Neural progenitor cell (in vitro differentiated cells): ENCODE data around the gene BMPR1A. TPM values are rescaled to one million over a fixed set of nuclear protein-coding genes. Genes with fewer than 3 reads are reported as not detected.

Source experiments
- DNase-seq: peaks from one replicate; pipeline ENCODE4 v3.0.0-alpha.2; 2016; ENCODE audit warnings: low spot score
- H2AFZ ChIP-seq: fragments of 200-600 bp; sonication (generic); replicated peaks from 2 replicates; pipeline ENCODE4 v1.6.1; 2016; ENCODE audit warnings: antibody characterized with exemption
- H3F3A ChIP-seq: fragments of 200-600 bp; sonication (generic); 2 replicates; pipeline ENCODE4 v1.6.1; 2016; ENCODE audit warnings: antibody characterized with exemption, low read depth
- H3K27ac ChIP-seq: fragments of 200-600 bp; sonication (generic); 2 replicates; pipeline ENCODE4 v1.5.1; 2016; ENCODE audit warnings: mild to moderate bottlenecking
- H3K27me3 ChIP-seq: fragments of 200-600 bp; sonication (generic); 2 replicates; pipeline ENCODE4 v1.6.1; 2016; ENCODE audit warnings: mild to moderate bottlenecking, moderate library complexity
- H3K36me3 ChIP-seq: fragments of 200-600 bp; sonication (generic); 2 replicates; pipeline ENCODE4 v1.5.1; 2016
- H3K4me1 ChIP-seq: fragments of 200-600 bp; sonication (generic); 2 replicates; pipeline ENCODE4 v1.6.1; 2016; ENCODE audit warnings: mixed run types
- H3K4me2 ChIP-seq: fragments of 200-600 bp; sonication (generic); 2 replicates; pipeline ENCODE4 v1.6.1; 2016
- H3K4me3 ChIP-seq: fragments of 200-600 bp; sonication (generic); 2 replicates; pipeline ENCODE4 v1.5.1; 2016
- H3K79me2 ChIP-seq: fragments of 200-600 bp; sonication (generic); 2 replicates; pipeline ENCODE4 v1.6.1; 2016; ENCODE audit warnings: low read depth
- H3K9ac ChIP-seq: fragments of 200-600 bp; sonication (generic); 2 replicates; pipeline ENCODE4 v1.6.1; 2016
- H3K9me3 ChIP-seq: fragments of 200-600 bp; sonication (generic); 2 replicates; pipeline ENCODE4 v1.5.1; 2016; ENCODE audit warnings: low read depth
- H4K20me1 ChIP-seq: fragments of 200-600 bp; sonication (generic); 2 replicates; pipeline ENCODE4 v1.6.1; 2016; ENCODE audit warnings: low read depth
- H3K27ac Mint-ChIP-seq: 3 replicates; pipeline ENCODE4 v1.8.0; 2021; ENCODE audit warnings: mixed read lengths
- H3K27me3 Mint-ChIP-seq: 2 replicates; pipeline ENCODE4 v1.8.0; 2022; ENCODE audit warnings: low read depth, mild to moderate bottlenecking, inconsistent platforms, moderate library complexity, mixed read lengths; ENCODE audit not compliant: insufficient read depth
- H3K36me3 Mint-ChIP-seq: 3 replicates; pipeline ENCODE4 v1.8.0; 2021; ENCODE audit warnings: mixed read lengths
- H3K4me1 Mint-ChIP-seq: 3 replicates; pipeline ENCODE4 v1.8.0; 2021; ENCODE audit warnings: mixed read lengths
- H3K4me3 Mint-ChIP-seq: 3 replicates; pipeline ENCODE4 v1.8.0; 2021; ENCODE audit warnings: mild to moderate bottlenecking, moderate library complexity, mixed read lengths
- H3K9me3 Mint-ChIP-seq: 3 replicates; pipeline ENCODE4 v1.8.0; 2020; ENCODE audit warnings: mixed read lengths
- CTCF ChIP-seq: fragments of 200-600 bp; sonication (generic); IDR thresholded peaks from 2 replicates; pipeline ENCODE4 v1.5.1; 2017; ENCODE audit warnings: antibody characterized with exemption, mild to moderate bottlenecking
- EZH2 ChIP-seq: fragments of 200-600 bp; sonication (generic); IDR thresholded peaks from 2 replicates; pipeline ENCODE4 v1.6.1; 2017; ENCODE audit warnings: antibody characterized with exemption, mild to moderate bottlenecking, moderate library complexity
- EZH2phosphoT487 ChIP-seq: fragments of 200-600 bp; sonication (generic); IDR thresholded peaks from 2 replicates; pipeline ENCODE4 v1.6.1; 2017; ENCODE audit warnings: antibody characterized with exemption
- total RNA-seq: library from RNA; depleted of rRNA; stranded (reverse); fragments of >200 nt; gene quantifications from 2 replicates; pipeline ENCODE4 v1.2.3, GENCODE V29; 2015; ENCODE audit warnings: low replicate concordance

BMPR1A gene
- total RNA-seq, 1 donor from 2014 or later: 76.2 TPM

DNA sequence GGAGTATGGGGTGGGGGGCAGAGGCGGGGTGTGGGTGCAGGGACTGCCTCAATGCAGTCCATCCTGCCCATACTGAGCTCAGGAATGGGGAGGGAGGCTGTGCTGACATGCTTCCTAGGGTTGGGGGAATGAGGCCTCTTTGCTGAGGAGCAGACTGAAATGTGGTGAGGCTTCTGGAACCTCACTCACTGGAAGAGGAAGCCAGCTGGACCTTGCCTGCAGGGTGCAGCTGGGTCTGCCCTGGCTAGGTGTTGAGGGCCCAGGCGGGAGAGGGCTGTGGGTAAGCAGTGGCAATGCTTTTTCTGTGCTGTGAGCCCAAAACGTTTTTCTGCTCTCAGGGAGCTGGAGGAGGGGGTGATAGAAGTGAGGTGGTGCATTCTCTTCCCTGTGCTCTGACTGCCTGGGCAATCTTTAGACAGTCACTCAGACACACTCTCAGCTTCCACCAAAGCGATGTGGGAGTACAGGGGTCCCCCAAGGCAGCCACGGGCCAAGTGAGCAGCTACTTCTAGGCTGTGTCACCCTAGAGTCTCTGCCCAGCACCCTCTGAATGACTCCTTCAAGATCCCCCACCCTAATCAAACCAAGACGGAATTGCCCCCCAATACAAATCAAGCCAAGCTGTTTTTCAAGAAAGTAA is 41.1 kb upstream of the BMPR1A start:
- Histone ChIP-seq H4K20me1 (no peaks in the 10 kb centered on the region), H3K9ac (no peak overlapping the region), H3K4me1 (peaks cover 7% of the 10 kb centered on the region), H3K27ac (no peak overlapping the region), H3F3A (peaks cover 21% of the 10 kb centered on the region), H3K36me3 (no peaks in the 10 kb centered on the region), H3K4me3 (no peak overlapping the region), H3K4me2 (no peak overlapping the region), H2AFZ (no peak overlapping the region), H3K27me3 (peaks cover 5% of the 10 kb centered on the region), H3K79me2 (no peaks in the 10 kb centered on the region), H3K9me3 (no peaks in the 10 kb centered on the region)
- peaks cover 8% of the 10 kb centered on the region for H3K27me3 Mint-ChIP-seq
- TF ChIP-seq EZH2 (no peak), EZH2phosphoT487 (no peak), CTCF (no peak)
- H3K9me3 Mint-ChIP-seq: no peaks in the 10 kb centered on the region
- H3K27ac Mint-ChIP-seq: no peak overlapping the region
- H3K36me3 Mint-ChIP-seq: no peaks in the 10 kb centered on the region
- DNase-seq: no peak
- peaks cover 14% of the 10 kb centered on the region for H3K4me1 Mint-ChIP-seq
- no peak overlapping the region for H3K4me3 Mint-ChIP-seq

- TF ChIP-seq EZH2phosphoT487 (no peak), CTCF (no peak), EZH2 (no peak)
- Histone ChIP-seq H3F3A (peaks cover 18% of the 10 kb centered on the region), H3K9me3 (no peaks in the 10 kb centered on the region), H2AFZ (no peak overlapping the region), H3K27ac (no peak overlapping the region), H3K27me3 (peaks cover 5% of the 10 kb centered on the region), H3K36me3 (no peaks in the 10 kb centered on the region), H3K4me1 (peaks cover 7% of the 10 kb centered on the region), H3K9ac (no peak overlapping the region), H3K4me3 (no peak overlapping the region), H3K4me2 (no peak overlapping the region), H4K20me1 (no peaks in the 10 kb centered on the region), H3K79me2 (no peaks in the 10 kb centered on the region)
- Mint-ChIP-seq H3K27ac (no peak overlapping the region), H3K4me3 (no peak overlapping the region), H3K4me1 (peaks cover 9% of the 10 kb centered on the region), H3K36me3 (no peaks in the 10 kb centered on the region), H3K9me3 (no peaks in the 10 kb centered on the region), H3K27me3 (peaks cover 8% of the 10 kb centered on the region)
- DNase-seq: no peak
Measured at GRCh38 chr10:86715836-86716235, 40.6 kb upstream of the BMPR1A start.

DNA sequence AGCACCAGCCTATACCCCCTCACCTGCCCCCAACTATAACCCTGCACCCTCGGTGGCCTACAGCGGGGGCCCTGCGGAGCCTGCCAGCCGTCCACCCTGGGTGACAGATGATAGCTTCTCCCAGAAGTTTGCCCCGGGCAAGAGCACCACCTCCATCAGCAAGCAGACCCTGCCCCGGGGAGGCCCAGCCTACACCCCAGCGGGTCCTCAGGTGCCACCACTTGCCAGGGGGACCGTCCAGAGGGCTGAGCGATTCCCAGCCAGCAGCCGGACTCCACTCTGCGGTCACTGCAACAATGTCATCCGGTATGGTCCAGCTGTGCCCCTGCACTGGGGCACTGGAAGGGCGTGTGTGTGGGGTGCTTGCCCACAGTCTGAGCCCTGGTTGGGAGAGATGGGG is 40.0 kb upstream of the BMPR1A start:
- no peaks in the 10 kb centered on the region for H3K36me3 Mint-ChIP-seq

More for the DNA sequence above, 40.0 kb upstream of the BMPR1A start:
- Histone ChIP-seq H3K4me2 (no peak overlapping the region), H3K9me3 (no peaks in the 10 kb centered on the region), H3K79me2 (no peaks in the 10 kb centered on the region), H3K4me3 (no peak overlapping the region), H3K9ac (no peak overlapping the region), H3K27me3 (peaks cover 5% of the 10 kb centered on the region), H3K27ac (no peak overlapping the region), H3K36me3 (no peaks in the 10 kb centered on the region), H2AFZ (no peak overlapping the region), H4K20me1 (no peaks in the 10 kb centered on the region), H3K4me1 (peaks cover 7% of the 10 kb centered on the region), H3F3A (peaks cover 16% of the 10 kb centered on the region)
- DNase-seq: no peak
- no peak overlapping the region for H3K27ac Mint-ChIP-seq
- H3K4me1 Mint-ChIP-seq: peaks cover 7% of the 10 kb centered on the region
- TF ChIP-seq CTCF (no peak), EZH2phosphoT487 (no peak), EZH2 (no peak)
- no peaks in the 10 kb centered on the region for H3K9me3 Mint-ChIP-seq
- H3K4me3 Mint-ChIP-seq: no peak overlapping the region
- H3K27me3 Mint-ChIP-seq: peaks cover 8% of the 10 kb centered on the region
